ENCODE measurements around the gene GPR146.

Gene GPR146

GRCh38 chr7:1062296-1063294 is 18.2 kb downstream of the GPR146 start:
- H3K9me2 ChIP-seq (replicated peaks; ENCODE audit: insufficient read depth, low read length): no peaks in the 10 kb centered on the region
- no peaks in the 10 kb centered on the region for H4K20me1 ChIP-seq (ENCODE audit: insufficient read depth, low read length)
- no peak overlapping the region for H3K4me2 ChIP-seq (ENCODE audit: low read depth, low read length)
- H3K9me3 ChIP-seq (replicated peaks; ENCODE audit: insufficient read depth, low read length): no peaks in the 10 kb centered on the region
- no peaks in the 10 kb centered on the region for H3K27me3 ChIP-seq (replicated peaks; ENCODE audit: insufficient read depth, low read length)
- no peak overlapping the region for H3K9ac ChIP-seq (ENCODE audit: low read length)
- no peak overlapping the region for H2AFZ ChIP-seq (ENCODE audit: low read length)
- H3K27ac ChIP-seq (ENCODE audit: low read length): no peak overlapping the region
- TF ChIP-seq EZH2phosphoT487 (IDR thresholded peaks at IDR 0.05; ENCODE audit: low read length): no peak
- no peak for TF ChIP-seq EZH2 (optimal IDR thresholded peaks at IDR 0.05; ENCODE audit: low read depth, low read length)
- TF ChIP-seq CTCF (IDR thresholded peaks at IDR 0.05; ENCODE audit: low read length): no peak
- no peak overlapping the region for H3K4me3 ChIP-seq (ENCODE audit: low read length)
- no peaks in the 10 kb centered on the region for H3K79me2 ChIP-seq (ENCODE audit: low read length)
- H3K36me3 ChIP-seq (replicated peaks; ENCODE audit: insufficient read depth, low read length): no peaks in the 10 kb centered on the region
- H3K4me1 ChIP-seq (ENCODE audit: low read length): no peaks in the 10 kb centered on the region
- no peaks in the 10 kb centered on the region for H3F3A ChIP-seq (ENCODE audit: insufficient read depth, low read length)
- no peak for DNase-seq

- Histone ChIP-seq H3K9me2 (replicated peaks; ENCODE audit: insufficient read depth, low read length) (no peaks in the 10 kb centered on the region), H3K27me3 (replicated peaks; ENCODE audit: insufficient read depth, low read length) (no peaks in the 10 kb centered on the region), H3K36me3 (replicated peaks; ENCODE audit: insufficient read depth, low read length) (no peaks in the 10 kb centered on the region), H3K27ac (ENCODE audit: low read length) (no peak overlapping the region), H4K20me1 (ENCODE audit: insufficient read depth, low read length) (no peaks in the 10 kb centered on the region), H2AFZ (ENCODE audit: low read length) (no peak overlapping the region), H3K4me3 (ENCODE audit: low read length) (no peak overlapping the region), H3F3A (ENCODE audit: insufficient read depth, low read length) (no peaks in the 10 kb centered on the region), H3K4me1 (ENCODE audit: low read length) (no peaks in the 10 kb centered on the region), H3K9me3 (replicated peaks; ENCODE audit: insufficient read depth, low read length) (no peaks in the 10 kb centered on the region), H3K9ac (ENCODE audit: low read length) (no peak overlapping the region), H3K79me2 (ENCODE audit: low read length) (no peaks in the 10 kb centered on the region), H3K4me2 (ENCODE audit: low read depth, low read length) (no peak overlapping the region)
- DNase-seq: no peak
- no peak for TF ChIP-seq EZH2 (optimal IDR thresholded peaks at IDR 0.05; ENCODE audit: low read depth, low read length)
- TF ChIP-seq EZH2phosphoT487 (IDR thresholded peaks at IDR 0.05; ENCODE audit: low read length): no peak
- no peak for TF ChIP-seq CTCF (IDR thresholded peaks at IDR 0.05; ENCODE audit: low read length)
Observed at GRCh38 chr7:1063361-1063760, 19.0 kb downstream of the GPR146 start.

GRCh38 chr7:1064581-1064980 is 20.2 kb downstream of the GPR146 start:
- Histone ChIP-seq H3K27ac (ENCODE audit: low read length) (no peak overlapping the region), H3K9me2 (replicated peaks; ENCODE audit: insufficient read depth, low read length) (no peaks in the 10 kb centered on the region), H3K4me2 (ENCODE audit: low read depth, low read length) (no peak overlapping the region), H3K36me3 (replicated peaks; ENCODE audit: insufficient read depth, low read length) (no peaks in the 10 kb centered on the region), H3K9me3 (replicated peaks; ENCODE audit: insufficient read depth, low read length) (no peaks in the 10 kb centered on the region), H3K27me3 (replicated peaks; ENCODE audit: insufficient read depth, low read length) (no peaks in the 10 kb centered on the region), H2AFZ (ENCODE audit: low read length) (no peak overlapping the region), H3K79me2 (ENCODE audit: low read length) (no peaks in the 10 kb centered on the region), H4K20me1 (ENCODE audit: insufficient read depth, low read length) (no peaks in the 10 kb centered on the region), H3K4me3 (ENCODE audit: low read length) (no peak overlapping the region), H3K4me1 (ENCODE audit: low read length) (no peaks in the 10 kb centered on the region), H3F3A (ENCODE audit: insufficient read depth, low read length) (no peaks in the 10 kb centered on the region), H3K9ac (ENCODE audit: low read length) (no peak overlapping the region)
- no peak for TF ChIP-seq CTCF (IDR thresholded peaks at IDR 0.05; ENCODE audit: low read length)
- TF ChIP-seq EZH2phosphoT487 (IDR thresholded peaks at IDR 0.05; ENCODE audit: low read length): no peak
- TF ChIP-seq EZH2 (optimal IDR thresholded peaks at IDR 0.05; ENCODE audit: low read depth, low read length): no peak
- no peak for DNase-seq

Measured in MM.1S (cell line).